ENCODE data around the gene CST9L.

- no peak for TF ChIP-seq CTCF (IDR thresholded peaks at IDR 0.05)
- no peak for TF ChIP-seq POLR2A (IDR thresholded peaks at IDR 0.05)
Observed at GRCh38 chr20:23584434-23585199, 16.3 kb upstream of the CST9L start.

Measured in lower leg skin (tissue), 3 donors.